Measurements from ENCODE around the gene HEXIM1.

GRCh38 chr17:45135192-45135977 lies 12.9 kb upstream of the HEXIM1 start, which contains the start of gene ACBD4:
- peak; percentile 99 to 100 (median 100) for TF ChIP-seq CTCF (IDR thresholded peaks at IDR 0.05)
- peak; percentile 70 to 89 for TF ChIP-seq POLR2AphosphoS5 (IDR thresholded peaks at IDR 0.05)
- peak in 3 of 4 donors; percentile 36 to 78 (median 77) for TF ChIP-seq POLR2A (IDR thresholded peaks at IDR 0.05)
- TF ChIP-seq EP300 (IDR thresholded peaks at IDR 0.05), result no peak

All from upper lobe of left lung (tissue), 4 donors.